HepG2 (cell line): Measurements from ENCODE around the gene CIAO2B. TPM values are rescaled to one million over a fixed set of nuclear protein-coding genes. Genes with fewer than 3 reads are reported as not detected.

Experiments used
- ADNP ChIP-seq: sonication (generic); formaldehyde crosslinking; IDR thresholded peaks from 2 replicates; pipeline ENCODE4 v1.4.0; 2020; ENCODE audit warnings: missing genetic modification reagents
- FOSL2 ChIP-seq: sonication (generic); formaldehyde crosslinking; IDR thresholded peaks from 2 replicates; pipeline ENCODE4 v1.4.0; 2020; ENCODE audit warnings: missing genetic modification reagents
- GATAD2A ChIP-seq: IDR thresholded peaks from 2 replicates; pipeline ENCODE4 v1.6.1; 2016
- KMT2B ChIP-seq: IDR thresholded peaks from 2 replicates; pipeline ENCODE4 v1.6.1; 2016; ENCODE audit warnings: missing genetic modification reagents, missing compliant biosample characterization
- MBNL3 ChIP-seq: fragments of 250-450 bp; sonication (Bioruptor Pico); conservative IDR thresholded peaks from 2 replicates; pipeline ENCODE4 v1.8.0; 2022; ENCODE audit warnings: mild to moderate bottlenecking, inconsistent platforms
- SP5 ChIP-seq: IDR thresholded peaks from 2 replicates; pipeline ENCODE4 v1.6.1; 2016; ENCODE audit warnings: low read depth, borderline replicate concordance
- TARDBP ChIP-seq: sonication (generic); formaldehyde crosslinking; IDR thresholded peaks from 2 replicates; pipeline ENCODE4 v1.8.0; 2022; ENCODE audit warnings: mild to moderate bottlenecking, missing genetic modification reagents
- ZNF850 ChIP-seq: sonication (generic); formaldehyde crosslinking; conservative IDR thresholded peaks from 2 replicates; pipeline ENCODE4 v1.9.0; 2021; ENCODE audit warnings: mild to moderate bottlenecking, missing genetic modification reagents
- polyA plus RNA-seq, 8 experiments: library from polyadenylated mRNA; depleted of rRNA in 3 of 8; stranded (reverse) in 7 of 8; unstranded in 1 of 8; fragments of >200 nt; fragmentation: Illumina TruSeq in 4 of 8; extraction: Trizol in 4 of 8; gene quantifications; 2 replicates each; pipeline versions ENCODE4 v1.2.1 to v1.2.3, GENCODE V29; 2011 to 2016; ENCODE audit warnings: low read depth in 4 of 8, missing spikeins in 1 of 8, mixed read lengths in 1 of 8; ENCODE audit not compliant: insufficient read depth in 1 of 8
- total RNA-seq, 5 experiments: library from RNA; depleted of rRNA; stranded (reverse); fragments of >200 nt; fragmentation: Illumina TruSeq; extraction: Trizol; gene quantifications; 2 replicates each; pipeline ENCODE4 v1.2.3, GENCODE V29; 2016; ENCODE audit warnings: low read depth in 1 of 5
- TF ChIP-seq, protein P1 (sequence below): sonication (generic); formaldehyde crosslinking; conservative IDR thresholded peaks from 2 replicates; pipeline ENCODE4 v1.8.1; 2023; ENCODE audit warnings: missing genetic modification reagents
- TF ChIP-seq, protein P2 (sequence below): sonication (generic); formaldehyde crosslinking; IDR thresholded peaks from 2 replicates; pipeline ENCODE4 v1.4.0; 2020; ENCODE audit warnings: mild to moderate bottlenecking, missing genetic modification reagents
- TF ChIP-seq, protein P3 (sequence below): sonication (generic); formaldehyde crosslinking; IDR thresholded peaks from 2 replicates; pipeline ENCODE4 v1.4.0; 2020; ENCODE audit warnings: missing genetic modification reagents, borderline replicate concordance
- TF ChIP-seq, protein P4 (sequence below), 2 experiments: sonication (generic) in 1 of 2; formaldehyde crosslinking in 1 of 2; IDR thresholded peaks; 2 replicates each; pipeline versions ENCODE4 v1.6.1 to v1.9.0; 2014 to 2022; ENCODE audit warnings: antibody characterized with exemption in 1 of 2, borderline replicate concordance in 1 of 2, inconsistent platforms in 1 of 2, low read depth in 1 of 2, missing genetic modification reagents in 1 of 2
- TF ChIP-seq, protein P5 (sequence below): sonication (generic); formaldehyde crosslinking; conservative IDR thresholded peaks from 2 replicates; pipeline ENCODE4 v1.4.0; 2020; ENCODE audit warnings: mild to moderate bottlenecking, missing genetic modification reagents, moderate library complexity

CIAO2B gene
- total and polyA plus RNA-seq, 2 of the 13 experiments (the other 11 are each of a cell fraction or from before 2014, with no cell fraction given), result 157 to 293 TPM

DNA sequence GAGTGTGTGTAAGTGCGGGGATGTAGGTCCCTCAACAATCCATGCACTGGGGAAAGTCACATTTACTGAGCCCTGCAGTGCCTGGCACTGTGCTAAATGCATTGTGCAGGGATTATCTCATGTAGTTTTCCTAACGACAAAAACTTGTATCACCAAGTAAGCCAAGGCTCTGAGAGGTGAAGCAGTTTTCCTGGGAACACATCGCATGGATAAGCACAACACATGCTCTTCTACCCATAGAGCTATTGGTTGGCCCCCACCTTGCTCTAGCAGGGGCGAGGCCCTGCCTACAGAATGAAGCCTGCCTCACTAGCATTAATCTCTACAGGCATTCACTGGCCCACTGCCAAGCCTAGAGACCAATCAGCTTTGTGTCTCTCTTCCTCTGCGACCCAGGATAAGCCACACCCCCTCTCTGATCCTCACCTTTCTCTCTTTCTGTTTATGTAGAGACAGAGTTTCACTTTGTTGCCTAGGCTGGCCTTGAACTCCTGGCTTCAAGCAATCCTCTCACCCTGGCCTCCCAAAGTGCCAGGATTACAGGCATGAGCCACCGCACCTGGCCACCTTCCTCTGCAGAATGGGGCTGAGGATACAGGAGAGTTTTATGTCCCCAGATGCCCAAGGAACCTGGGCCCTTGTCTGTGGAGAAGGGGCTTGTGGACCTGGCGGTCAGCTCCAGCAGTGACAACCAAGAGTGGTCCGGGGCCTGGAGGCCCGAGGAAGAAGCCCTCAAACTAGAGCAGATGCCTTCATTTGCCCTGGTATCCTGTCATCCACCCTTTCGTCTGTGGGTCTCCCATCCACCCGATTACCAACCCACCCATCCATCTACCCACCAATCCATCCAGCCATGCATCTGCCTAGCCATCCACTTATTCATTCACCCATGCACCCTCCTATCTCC lies 28.3 kb downstream of the CIAO2B start (continued):
- no peak for TF ChIP-seq MBNL3 (CRISPR knock-in tag)
- TF ChIP-seq ZNF850, result no peak
- TF ChIP-seq, protein P1, sequence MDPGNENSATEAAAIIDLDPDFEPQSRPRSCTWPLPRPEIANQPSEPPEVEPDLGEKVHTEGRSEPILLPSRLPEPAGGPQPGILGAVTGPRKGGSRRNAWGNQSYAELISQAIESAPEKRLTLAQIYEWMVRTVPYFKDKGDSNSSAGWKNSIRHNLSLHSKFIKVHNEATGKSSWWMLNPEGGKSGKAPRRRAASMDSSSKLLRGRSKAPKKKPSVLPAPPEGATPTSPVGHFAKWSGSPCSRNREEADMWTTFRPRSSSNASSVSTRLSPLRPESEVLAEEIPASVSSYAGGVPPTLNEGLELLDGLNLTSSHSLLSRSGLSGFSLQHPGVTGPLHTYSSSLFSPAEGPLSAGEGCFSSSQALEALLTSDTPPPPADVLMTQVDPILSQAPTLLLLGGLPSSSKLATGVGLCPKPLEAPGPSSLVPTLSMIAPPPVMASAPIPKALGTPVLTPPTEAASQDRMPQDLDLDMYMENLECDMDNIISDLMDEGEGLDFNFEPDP (CRISPR knock-in tag), result peak; percentile 96; the same call in 1 of the 2 replicates
- TF ChIP-seq, protein P2, sequence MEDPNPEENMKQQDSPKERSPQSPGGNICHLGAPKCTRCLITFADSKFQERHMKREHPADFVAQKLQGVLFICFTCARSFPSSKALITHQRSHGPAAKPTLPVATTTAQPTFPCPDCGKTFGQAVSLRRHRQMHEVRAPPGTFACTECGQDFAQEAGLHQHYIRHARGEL, result no peak
- TF ChIP-seq, protein P3, sequence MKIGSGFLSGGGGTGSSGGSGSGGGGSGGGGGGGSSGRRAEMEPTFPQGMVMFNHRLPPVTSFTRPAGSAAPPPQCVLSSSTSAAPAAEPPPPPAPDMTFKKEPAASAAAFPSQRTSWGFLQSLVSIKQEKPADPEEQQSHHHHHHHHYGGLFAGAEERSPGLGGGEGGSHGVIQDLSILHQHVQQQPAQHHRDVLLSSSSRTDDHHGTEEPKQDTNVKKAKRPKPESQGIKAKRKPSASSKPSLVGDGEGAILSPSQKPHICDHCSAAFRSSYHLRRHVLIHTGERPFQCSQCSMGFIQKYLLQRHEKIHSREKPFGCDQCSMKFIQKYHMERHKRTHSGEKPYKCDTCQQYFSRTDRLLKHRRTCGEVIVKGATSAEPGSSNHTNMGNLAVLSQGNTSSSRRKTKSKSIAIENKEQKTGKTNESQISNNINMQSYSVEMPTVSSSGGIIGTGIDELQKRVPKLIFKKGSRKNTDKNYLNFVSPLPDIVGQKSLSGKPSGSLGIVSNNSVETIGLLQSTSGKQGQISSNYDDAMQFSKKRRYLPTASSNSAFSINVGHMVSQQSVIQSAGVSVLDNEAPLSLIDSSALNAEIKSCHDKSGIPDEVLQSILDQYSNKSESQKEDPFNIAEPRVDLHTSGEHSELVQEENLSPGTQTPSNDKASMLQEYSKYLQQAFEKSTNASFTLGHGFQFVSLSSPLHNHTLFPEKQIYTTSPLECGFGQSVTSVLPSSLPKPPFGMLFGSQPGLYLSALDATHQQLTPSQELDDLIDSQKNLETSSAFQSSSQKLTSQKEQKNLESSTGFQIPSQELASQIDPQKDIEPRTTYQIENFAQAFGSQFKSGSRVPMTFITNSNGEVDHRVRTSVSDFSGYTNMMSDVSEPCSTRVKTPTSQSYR (CRISPR knock-in tag), result peak; percentile 59
- TF ChIP-seq, protein P4, sequence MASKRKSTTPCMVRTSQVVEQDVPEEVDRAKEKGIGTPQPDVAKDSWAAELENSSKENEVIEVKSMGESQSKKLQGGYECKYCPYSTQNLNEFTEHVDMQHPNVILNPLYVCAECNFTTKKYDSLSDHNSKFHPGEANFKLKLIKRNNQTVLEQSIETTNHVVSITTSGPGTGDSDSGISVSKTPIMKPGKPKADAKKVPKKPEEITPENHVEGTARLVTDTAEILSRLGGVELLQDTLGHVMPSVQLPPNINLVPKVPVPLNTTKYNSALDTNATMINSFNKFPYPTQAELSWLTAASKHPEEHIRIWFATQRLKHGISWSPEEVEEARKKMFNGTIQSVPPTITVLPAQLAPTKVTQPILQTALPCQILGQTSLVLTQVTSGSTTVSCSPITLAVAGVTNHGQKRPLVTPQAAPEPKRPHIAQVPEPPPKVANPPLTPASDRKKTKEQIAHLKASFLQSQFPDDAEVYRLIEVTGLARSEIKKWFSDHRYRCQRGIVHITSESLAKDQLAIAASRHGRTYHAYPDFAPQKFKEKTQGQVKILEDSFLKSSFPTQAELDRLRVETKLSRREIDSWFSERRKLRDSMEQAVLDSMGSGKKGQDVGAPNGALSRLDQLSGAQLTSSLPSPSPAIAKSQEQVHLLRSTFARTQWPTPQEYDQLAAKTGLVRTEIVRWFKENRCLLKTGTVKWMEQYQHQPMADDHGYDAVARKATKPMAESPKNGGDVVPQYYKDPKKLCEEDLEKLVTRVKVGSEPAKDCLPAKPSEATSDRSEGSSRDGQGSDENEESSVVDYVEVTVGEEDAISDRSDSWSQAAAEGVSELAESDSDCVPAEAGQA (IDR thresholded peaks at IDR 0.05; ENCODE audit: low read depth), result no peak
- TF ChIP-seq, protein P4 (CRISPR knock-in tag; IDR thresholded peaks at IDR 0.05; ENCODE audit: borderline replicate concordance), result 0 out of 2 replicates have a peak, but pooled peaks have one; percentile 31
- TF ChIP-seq SP5 (CRISPR knock-in tag), result no peak; the same call in 1 of the 2 replicates
- peak; percentile 52; the same call in 1 of the 2 replicates for TF ChIP-seq FOSL2
- TF ChIP-seq ADNP (CRISPR knock-in tag), result peak; percentile 92
- TF ChIP-seq, protein P5, sequence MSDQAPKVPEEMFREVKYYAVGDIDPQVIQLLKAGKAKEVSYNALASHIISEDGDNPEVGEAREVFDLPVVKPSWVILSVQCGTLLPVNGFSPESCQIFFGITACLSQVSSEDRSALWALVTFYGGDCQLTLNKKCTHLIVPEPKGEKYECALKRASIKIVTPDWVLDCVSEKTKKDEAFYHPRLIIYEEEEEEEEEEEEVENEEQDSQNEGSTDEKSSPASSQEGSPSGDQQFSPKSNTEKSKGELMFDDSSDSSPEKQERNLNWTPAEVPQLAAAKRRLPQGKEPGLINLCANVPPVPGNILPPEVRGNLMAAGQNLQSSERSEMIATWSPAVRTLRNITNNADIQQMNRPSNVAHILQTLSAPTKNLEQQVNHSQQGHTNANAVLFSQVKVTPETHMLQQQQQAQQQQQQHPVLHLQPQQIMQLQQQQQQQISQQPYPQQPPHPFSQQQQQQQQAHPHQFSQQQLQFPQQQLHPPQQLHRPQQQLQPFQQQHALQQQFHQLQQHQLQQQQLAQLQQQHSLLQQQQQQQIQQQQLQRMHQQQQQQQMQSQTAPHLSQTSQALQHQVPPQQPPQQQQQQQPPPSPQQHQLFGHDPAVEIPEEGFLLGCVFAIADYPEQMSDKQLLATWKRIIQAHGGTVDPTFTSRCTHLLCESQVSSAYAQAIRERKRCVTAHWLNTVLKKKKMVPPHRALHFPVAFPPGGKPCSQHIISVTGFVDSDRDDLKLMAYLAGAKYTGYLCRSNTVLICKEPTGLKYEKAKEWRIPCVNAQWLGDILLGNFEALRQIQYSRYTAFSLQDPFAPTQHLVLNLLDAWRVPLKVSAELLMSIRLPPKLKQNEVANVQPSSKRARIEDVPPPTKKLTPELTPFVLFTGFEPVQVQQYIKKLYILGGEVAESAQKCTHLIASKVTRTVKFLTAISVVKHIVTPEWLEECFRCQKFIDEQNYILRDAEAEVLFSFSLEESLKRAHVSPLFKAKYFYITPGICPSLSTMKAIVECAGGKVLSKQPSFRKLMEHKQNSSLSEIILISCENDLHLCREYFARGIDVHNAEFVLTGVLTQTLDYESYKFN, result peak; percentile 79
- peak; percentile 45; the same call in 1 of the 2 replicates for TF ChIP-seq GATAD2A
- peak; percentile 61; the same call in 1 of the 2 replicates for TF ChIP-seq TARDBP (CRISPR knock-in tag)
- TF ChIP-seq KMT2B (CRISPR knock-in tag), result peak; percentile 16; the same call in 1 of the 2 replicates
